H1 (cell line): ENCODE measurements around the gene ICAM2. TPM values are rescaled to one million over a fixed set of nuclear protein-coding genes. Genes with fewer than 3 reads are reported as not detected.

Source experiments
- CTCF ChIA-PET: fragments of 300-600 bp; sonication (Branson Sonifier 250); formaldehyde crosslinking; loops from one replicate; lab custom pipeline; 2021; ENCODE audit not compliant: partially characterized antibody; lab: Charles Lee
- POLR2A ChIA-PET: fragments of 300-600 bp; sonication (Branson Sonifier 250); formaldehyde crosslinking; loops from one replicate; lab custom pipeline; 2021; ENCODE audit warnings: inconsistent platforms; ENCODE audit not compliant: partially characterized antibody; lab: Charles Lee
- DNase-seq, 2 experiments: peaks; one replicate each; pipeline versions ENCODE4 v3.0.0 to v3.0.0-alpha.2; 2010 to 2022; ENCODE audit warnings: low spot score in 2 of 2, low read depth in 1 of 2, mixed read lengths in 1 of 2
- FAIRE-seq: peaks from 2 replicates; lab custom pipeline; 2011; peaks lifted over from hg19 to GRCh38; lab: Jason Lieb, UNC
- H2AFZ ChIP-seq: 2 replicates; pipeline ENCODE4 v1.8.1; 2012; ENCODE audit warnings: low read length, inconsistent platforms
- H2AK5ac ChIP-seq: 2 replicates; pipeline ENCODE4 v1.6.1; 2013; ENCODE audit warnings: low read depth, low read length
- H2BK120ac ChIP-seq: replicated peaks from 2 replicates; pipeline ENCODE3; 2013; ENCODE audit warnings: low read depth, low read length, inconsistent platforms
- H2BK12ac ChIP-seq: 2 replicates; pipeline ENCODE4 v1.6.1; 2013; ENCODE audit warnings: low read depth, low read length
- H2BK15ac ChIP-seq: 2 replicates; pipeline ENCODE4 v1.6.1; 2013; ENCODE audit warnings: low read length
- H2BK20ac ChIP-seq: 2 replicates; pipeline ENCODE4 v1.6.1; 2013; ENCODE audit warnings: low read length
- H2BK5ac ChIP-seq: 2 replicates; pipeline ENCODE4 v1.6.1; 2013; ENCODE audit warnings: low read depth, low read length
- H3K14ac ChIP-seq: 2 replicates; pipeline ENCODE4 v1.6.1; 2013; ENCODE audit warnings: inconsistent platforms; ENCODE audit not compliant: insufficient read length
- H3K18ac ChIP-seq: 2 replicates; pipeline ENCODE4 v1.6.1; 2013; ENCODE audit warnings: low read length; ENCODE audit errors: extremely low read depth
- H3K23ac ChIP-seq: 2 replicates; pipeline ENCODE4 v1.6.1; 2013; ENCODE audit warnings: inconsistent platforms; ENCODE audit not compliant: insufficient read length
- H3K23me2 ChIP-seq: 2 replicates; pipeline ENCODE4 v1.6.1; 2013; ENCODE audit warnings: low read depth, low read length
- H3K27ac ChIP-seq: 2 replicates; pipeline ENCODE4 v1.6.1; 2011; ENCODE audit warnings: low read depth, low read length, inconsistent platforms
- H3K27me3 ChIP-seq, 4 experiments: replicated peaks in 1 of 4; 1 replicate in 1 of 4; 2 replicates in 3 of 4; pipeline versions ENCODE4 v1.6.1 to v1.8.1; 2011 to 2013; ENCODE audit warnings: low read length in 3 of 4, mild to moderate bottlenecking in 3 of 4, inconsistent platforms in 2 of 4, mixed read lengths in 2 of 4, moderate library complexity in 1 of 4; ENCODE audit not compliant: control insufficient read depth in 3 of 4, insufficient read depth in 3 of 4; ENCODE audit errors: extremely low read depth in 1 of 4
- H3K36me3 ChIP-seq, 4 experiments: 2 replicates each; pipeline versions ENCODE4 v1.6.1 to v1.8.1; 2011 to 2013; ENCODE audit warnings: mild to moderate bottlenecking in 4 of 4, low read length in 3 of 4, moderate library complexity in 2 of 4, control low read depth in 1 of 4, inconsistent platforms in 1 of 4; ENCODE audit not compliant: insufficient read depth in 4 of 4, control insufficient read depth in 2 of 4
- H3K4ac ChIP-seq: replicated peaks from 2 replicates; pipeline ENCODE3; 2013; ENCODE audit warnings: low read length, low read depth, mixed read lengths, inconsistent platforms; ENCODE audit not compliant: insufficient read length
- H3K4me1 ChIP-seq, 4 experiments: replicated peaks in 1 of 4; 1 replicate in 1 of 4; 2 replicates in 3 of 4; pipeline versions ENCODE4 v1.6.1 to v1.8.1; 2011 to 2013; ENCODE audit warnings: low read length in 3 of 4, inconsistent platforms in 2 of 4, mixed read lengths in 1 of 4; ENCODE audit not compliant: insufficient read depth in 4 of 4, control insufficient read depth in 3 of 4
- H3K4me2 ChIP-seq, 2 experiments: 2 replicates each; pipeline versions ENCODE4 v1.6.1 to v1.8.1; 2011 to 2013; ENCODE audit warnings: low read depth in 2 of 2, low read length in 2 of 2, control low read depth in 1 of 2, inconsistent platforms in 1 of 2, mild to moderate bottlenecking in 1 of 2; ENCODE audit not compliant: insufficient read depth in 1 of 2
- H3K4me3 ChIP-seq, 4 experiments: fragments of 200-600, 300-600 bp in 1 of 4; sonication (generic), shearing (Covaris generic), sonication (Bioruptor Twin) in 1 of 4; 2 replicates each; pipeline versions ENCODE4 v1.5.1 to v1.8.1; 2011 to 2016; ENCODE audit warnings: low read length in 4 of 4, low read depth in 3 of 4, control low read depth in 2 of 4, inconsistent platforms in 2 of 4, mild to moderate bottlenecking in 2 of 4, mixed read lengths in 1 of 4, moderate library complexity in 1 of 4; ENCODE audit not compliant: insufficient read depth in 2 of 4; ENCODE audit errors: extremely low read depth in 1 of 4
- H3K56ac ChIP-seq: replicated peaks from 2 replicates; pipeline ENCODE3; 2013; ENCODE audit warnings: low read depth, mild to moderate bottlenecking, mixed read lengths, low read length, inconsistent platforms; ENCODE audit not compliant: insufficient read length
- H3K79me1 ChIP-seq: 2 replicates; pipeline ENCODE4 v1.6.1; 2013; ENCODE audit warnings: low read depth, low read length, control low read depth
- H3K79me2 ChIP-seq, 2 experiments: 2 replicates each; pipeline versions ENCODE4 v1.6.1 to v1.8.1; 2012 to 2013; ENCODE audit warnings: low read length in 2 of 2, mild to moderate bottlenecking in 2 of 2, inconsistent platforms in 1 of 2; ENCODE audit not compliant: insufficient read depth in 2 of 2, control insufficient read depth in 1 of 2
- H3K9ac ChIP-seq, 4 experiments: replicated peaks in 1 of 4; 1 replicate in 1 of 4; 2 replicates in 3 of 4; pipeline versions ENCODE4 v1.6.1 to v1.8.1; 2011 to 2013; ENCODE audit warnings: low read depth in 3 of 4, low read length in 3 of 4, control low read depth in 2 of 4, mild to moderate bottlenecking in 2 of 4, moderate library complexity in 2 of 4, inconsistent platforms in 1 of 4; ENCODE audit errors: extremely low read depth in 1 of 4
- H3K9me3 ChIP-seq, 2 experiments: 2 replicates each; pipeline versions ENCODE4 v1.6.1 to v1.8.1; 2012 to 2013; ENCODE audit warnings: mild to moderate bottlenecking in 2 of 2, moderate library complexity in 2 of 2, control low read depth in 1 of 2, inconsistent platforms in 1 of 2, low read depth in 1 of 2, low read length in 1 of 2, mixed read lengths in 1 of 2; ENCODE audit not compliant: insufficient read depth in 2 of 2
- H4K20me1 ChIP-seq, 2 experiments: replicated peaks in 1 of 2; 2 replicates each; pipeline versions ENCODE3 to v1.8.1; 2011 to 2013; ENCODE audit warnings: inconsistent platforms in 2 of 2, low read length in 2 of 2, mild to moderate bottlenecking in 1 of 2; ENCODE audit not compliant: insufficient read depth in 2 of 2, control insufficient read depth in 1 of 2
- H4K5ac ChIP-seq: 2 replicates; pipeline ENCODE4 v1.6.1; 2013; ENCODE audit warnings: low read length, low read depth, mixed read lengths, inconsistent platforms; ENCODE audit not compliant: insufficient read length
- H4K8ac ChIP-seq: 2 replicates; pipeline ENCODE4 v1.8.0; 2013; ENCODE audit warnings: mild to moderate bottlenecking, moderate library complexity, low read length, inconsistent platforms; ENCODE audit not compliant: insufficient read depth; ENCODE audit errors: extremely low read depth
- H4K91ac ChIP-seq: replicated peaks from 2 replicates; pipeline ENCODE3; 2013; ENCODE audit warnings: low read length, mixed read lengths, inconsistent platforms; ENCODE audit not compliant: insufficient read length
- MAX ChIP-seq: IDR thresholded peaks from 2 replicates; pipeline ENCODE4 v1.6.1; 2012; ENCODE audit warnings: inconsistent platforms
- SP2 ChIP-seq: IDR thresholded peaks from 2 replicates; pipeline ENCODE4 v1.6.1; 2012; ENCODE audit warnings: mild to moderate bottlenecking, low read length, inconsistent platforms
- TAF7 ChIP-seq: optimal IDR thresholded peaks from 2 replicates; pipeline ENCODE3; 2011; ENCODE audit warnings: low read depth, mild to moderate bottlenecking, inconsistent platforms, low read length, moderate library complexity, borderline replicate concordance
- whole genome bisulfite sequencing, 2 experiments: shearing (Covaris generic) in 1 of 2; methylation state at CpG; one replicate each; pipeline versions ENCODE4 v1.1.6 to v1.1.7; 2013 to 2015; ENCODE audit warnings: low lambda C conversion rate in 2 of 2, mixed read lengths in 2 of 2, inconsistent platforms in 1 of 2, low coverage in 1 of 2, missing lambda C conversion rate in 1 of 2; ENCODE audit not compliant: insufficient replicate concordance in 2 of 2, insufficient coverage in 1 of 2, insufficient read length in 1 of 2; ENCODE audit errors: extremely low coverage in 1 of 2, missing lambda C conversion rate in 1 of 2; 5-methylcytosine and 5-hydroxymethylcytosine counted together
- polyA plus RNA-seq, 7 experiments: library from polyadenylated mRNA; depleted of rRNA in 3 of 7; stranded (reverse) in 5 of 7; unstranded in 2 of 7; fragments of >200 nt in 5 of 7; fragments of 200-250 nt in 2 of 7; gene quantifications; 1 replicate in 5 of 7; 2 replicates in 1 of 7; 4 replicates in 1 of 7; pipeline versions ENCODE4 v1.2.1 to v1.2.3, GENCODE V29; 2011 to 2013; ENCODE audit warnings: missing spikeins in 2 of 7, mixed read lengths in 2 of 7
- total RNA-seq: library from RNA; stranded (reverse); fragmentation: NEBNext Ultra II Directional; extraction: Animal tissue kit (Norgen Biotek cat#: 25700); gene quantifications from 2 replicates; pipeline ENCODE4 v1.2.1, GENCODE V29; 2021

ICAM2 gene
- total and polyA plus RNA-seq, 2 of the 8 experiments (the other 6 are each of a cell fraction or from before 2014, with no cell fraction given) = 0.45 to 0.63 TPM

DNA sequence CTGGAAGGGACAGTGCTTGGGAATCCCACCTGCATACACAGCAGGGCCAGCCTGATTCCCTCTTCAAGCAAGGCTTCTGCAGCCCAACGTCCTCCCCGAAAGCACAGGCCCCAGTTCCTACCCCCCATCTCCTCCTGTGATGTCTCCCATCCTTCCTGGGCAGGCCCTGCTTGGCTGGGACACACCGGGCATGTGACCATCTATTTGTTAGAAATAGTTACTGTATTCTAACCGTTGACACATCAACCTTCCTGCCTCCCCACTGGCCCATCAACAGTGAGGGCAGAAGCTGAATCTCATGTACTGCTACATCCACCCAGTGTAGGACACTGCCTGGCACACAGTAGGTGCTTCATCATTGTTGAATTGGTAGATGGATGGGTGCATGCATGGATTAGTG is 11.6 kb downstream of the ICAM2 start:
- Histone ChIP-seq H3K23me2 (no peaks in the 10 kb centered on the region), H2BK120ac (no peak overlapping the region), H3K4ac (no peak overlapping the region), H3K4me2 (no peak overlapping the region), H3K4me1 (peaks cover 0 to 10% (median 5%) of the 10 kb centered on the region in 4 experiments; a peak in 4 of 7 replicates), H3K9me3 (no peaks in the 10 kb centered on the region), H2BK20ac (peak overlapping the region; percentile 64; the same call in 1 of the 2 replicates), H3K27ac (no peak overlapping the region; the same call in 1 of the 2 replicates), H3K18ac (no peak overlapping the region), H2AFZ (no peak overlapping the region), H4K5ac (no peak overlapping the region), H4K20me1 (no peaks in the 10 kb centered on the region), H4K8ac (peak overlapping the region; percentile 35; the same call in 1 of the 2 replicates), H3K14ac (peak overlapping the region; percentile 98), H3K27me3 (no peaks in the 10 kb centered on the region), H3K79me1 (no peaks in the 10 kb centered on the region), H3K4me3 (no peak overlapping the region), H4K91ac (no peak overlapping the region), H2BK12ac (no peak overlapping the region), H2AK5ac (no peak overlapping the region), H2BK15ac (no peak overlapping the region), H3K79me2 (no peaks in the 10 kb centered on the region), H3K36me3 (no peaks in the 10 kb centered on the region), H2BK5ac (no peak overlapping the region), H3K23ac (no peak overlapping the region), H3K9ac (no peak overlapping the region), H3K56ac (no peak overlapping the region)
- TF ChIP-seq SP2 (no peak), TAF7 (no peak), MAX (no peak)
- DNase-seq (peak in 1 of 2 experiments; percentile 22), FAIRE-seq (no peak)
- POLR2A ChIA-PET = no interaction called here
- 86% methylated on average over 4 of the region's 4 CpGs; no CpG with 5 or more reads in 1 of the 2 experiments for WGBS, 2 experiments
- CTCF ChIA-PET = interaction anchor here (0.5 to 1.7 kb wide), 3 partner anchors 9 to 33 kb away, joined by 3 to 7 read pairs (median 5); no protein-coding TSS in a partner anchor
